Jurkat, Clone E6-1 (cell line): ENCODE results near the gene PELI2.

ENCODE experiments used
- DNase-seq: peaks from one replicate; pipeline ENCODE4 v3.0.0-alpha.2; 2011; ENCODE audit warnings: low read depth, low spot score
- H3K4me3 ChIP-seq: 2 replicates; pipeline ENCODE4 v1.5.1; 2011; ENCODE audit warnings: mild to moderate bottlenecking, low read length, control low read depth, moderate library complexity

Gene PELI2

GRCh38 chr14:56136571-56137452 lies 18.6 kb downstream of the PELI2 start:
- DNase-seq, result no peak
- H3K4me3 ChIP-seq, result peak overlapping the region; percentile 50

GRCh38 chr14:56137453-56137807 lies 19.2 kb downstream of the PELI2 start:
- peak overlapping the region; percentile 50 for H3K4me3 ChIP-seq
- DNase-seq, result no peak

- peak overlapping the region; percentile 50 for H3K4me3 ChIP-seq
- DNase-seq, result peak; percentile 60
Observed at GRCh38 chr14:56137849-56138248, 19.6 kb downstream of the PELI2 start.

GRCh38 chr14:56138928-56139327 lies 20.7 kb downstream of the PELI2 start:
- DNase-seq, result no peak
- H3K4me3 ChIP-seq, result no peak overlapping the region; the same call in 1 of the 2 replicates

- no peak overlapping the region for H3K4me3 ChIP-seq
- no peak for DNase-seq
Observed at GRCh38 chr14:56142314-56142713, 24.1 kb downstream of the PELI2 start.

- no peak overlapping the region for H3K4me3 ChIP-seq
- DNase-seq, result no peak
Observed at GRCh38 chr14:56143025-56143424, 24.8 kb downstream of the PELI2 start.

GRCh38 chr14:56144176-56144575 lies 26.0 kb downstream of the PELI2 start:
- DNase-seq, result no peak
- H3K4me3 ChIP-seq, result no peak overlapping the region

- no peak overlapping the region for H3K4me3 ChIP-seq
- no peak for DNase-seq
Observed at GRCh38 chr14:56145181-56145769, 27.1 kb downstream of the PELI2 start.

- no peak for DNase-seq
- no peak overlapping the region for H3K4me3 ChIP-seq
Observed at GRCh38 chr14:56145965-56146364, 27.8 kb downstream of the PELI2 start.

- H3K4me3 ChIP-seq, result 0 out of 2 replicates have a peak overlapping the region, but pooled peaks have one; percentile 5
- DNase-seq, result no peak
Observed at GRCh38 chr14:56147449-56147848, 29.2 kb downstream of the PELI2 start.

- H3K4me3 ChIP-seq, result peak overlapping the region; percentile 26
- DNase-seq, result no peak
Observed at GRCh38 chr14:56147986-56148901, 30.0 kb downstream of the PELI2 start.

GRCh38 chr14:56149151-56149550 lies 30.9 kb downstream of the PELI2 start:
- DNase-seq, result no peak

GRCh38 chr14:56149995-56150394 lies 31.8 kb downstream of the PELI2 start:
- H3K4me3 ChIP-seq, result peak overlapping the region; percentile 27
- DNase-seq, result peak; percentile 94

More at GRCh38 chr14:56149151-56149550, 30.9 kb downstream of the PELI2 start:
- peak overlapping the region; percentile 26 for H3K4me3 ChIP-seq

GRCh38 chr14:56150645-56151345 lies 32.6 kb downstream of the PELI2 start:
- H3K4me3 ChIP-seq, result peak overlapping the region; percentile 17
- peak; percentile 79 for DNase-seq

- no peak for DNase-seq
Observed at GRCh38 chr14:56152221-56152620, 34.0 kb downstream of the PELI2 start.

GRCh38 chr14:56153267-56153666 lies 35.1 kb downstream of the PELI2 start:
- H3K4me3 ChIP-seq, result no peak overlapping the region
- DNase-seq, result no peak

More at GRCh38 chr14:56152221-56152620, 34.0 kb downstream of the PELI2 start:
- H3K4me3 ChIP-seq, result no peak overlapping the region

- no peak overlapping the region for H3K4me3 ChIP-seq
- DNase-seq, result no peak
Observed at GRCh38 chr14:56154321-56154720, 36.1 kb downstream of the PELI2 start.

GRCh38 chr14:56156096-56156495 lies 37.9 kb downstream of the PELI2 start:
- no peak for DNase-seq
- H3K4me3 ChIP-seq, result no peak overlapping the region

GRCh38 chr14:56159066-56159465 lies 40.9 kb downstream of the PELI2 start:
- H3K4me3 ChIP-seq, result no peak overlapping the region
- DNase-seq, result no peak
